Lung (tissue), 16 donors: Measurements from ENCODE around the gene TEAD4. TPM values are rescaled to one million over a fixed set of nuclear protein-coding genes. Genes with fewer than 3 reads are reported as not detected.

Experiments
- ATAC-seq: fragments of 200-7000 bp; cut with Tn5 transposase; one replicate; pipeline ENCODE4 v1.9.1; 2020; ENCODE audit warnings: moderate number of reproducible peaks; ENCODE audit not compliant: insufficient read depth, low FRiP score
- DNase-seq, 3 donors: peaks; one replicate each; pipeline ENCODE4 v3.0.0-alpha.2; 2013 to 2017
- H3K27ac ChIP-seq, 2 donors: one replicate each; pipeline ENCODE4 v1.5.1; 2013; ENCODE audit warnings: mild to moderate bottlenecking in 2 of 2, moderate library complexity in 2 of 2, control low read depth in 1 of 2, inconsistent platforms in 1 of 2, low read depth in 1 of 2, low read length in 1 of 2
- H3K27me3 ChIP-seq, 3 donors: one replicate each; pipeline ENCODE4 v1.5.1; 2013; ENCODE audit warnings: low read length in 2 of 3; ENCODE audit not compliant: control insufficient read depth in 3 of 3, insufficient read depth in 3 of 3
- H3K36me3 ChIP-seq, 4 donors: one replicate each; pipeline ENCODE4 v1.5.1; 2013; ENCODE audit warnings: low read length in 4 of 4, mild to moderate bottlenecking in 1 of 4, moderate library complexity in 1 of 4; ENCODE audit not compliant: control insufficient read depth in 4 of 4, insufficient read depth in 4 of 4
- H3K4me1 ChIP-seq, 5 donors: one replicate each; pipeline ENCODE4 v1.5.1; 2013; ENCODE audit warnings: low read length in 5 of 5, mild to moderate bottlenecking in 2 of 5, moderate library complexity in 1 of 5; ENCODE audit not compliant: control insufficient read depth in 5 of 5, insufficient read depth in 5 of 5
- H3K4me3 ChIP-seq: one replicate; pipeline ENCODE4 v1.5.1; 2013; ENCODE audit warnings: mild to moderate bottlenecking, control low read depth, moderate library complexity
- H3K9ac ChIP-seq, 2 donors: one replicate each; pipeline ENCODE4 v1.5.1; 2013; ENCODE audit warnings: low read length in 2 of 2, control low read depth in 1 of 2; ENCODE audit not compliant: insufficient read depth in 1 of 2
- H3K9me3 ChIP-seq, 4 donors: one replicate each; pipeline ENCODE4 v1.5.1; 2013; ENCODE audit warnings: low read length in 3 of 4, mild to moderate bottlenecking in 1 of 4, moderate library complexity in 1 of 4; ENCODE audit not compliant: control insufficient read depth in 4 of 4, insufficient read depth in 3 of 4
- WGBS, 2 donors: extraction: QIAGEN DNeasy Blood & Tissue Kit; methylation state at CpG; one replicate each; pipeline ENCODE4 v1.1.7; 2013; 5-methylcytosine and 5-hydroxymethylcytosine counted together
- long read RNA-seq, 5 donors: transcript quantifications; one replicate each; lab custom pipeline, GENCODE V29; 2026
- polyA plus RNA-seq, 2 donors: library from polyadenylated mRNA; stranded (reverse); fragments of 200-250 nt; gene quantifications; one replicate each; pipeline ENCODE4 v1.2.1, GENCODE V29; 2013
- total RNA-seq, 2 donors: library from RNA; depleted of rRNA in 1 of 2; stranded (reverse); fragments of >200 nt in 1 of 2; gene quantifications; one replicate each; pipeline ENCODE4 v1.2.1, GENCODE V29; 2014 to 2021
- TF ChIP-seq, protein P1 (sequence below): IDR thresholded peaks from 2 replicates; pipeline ENCODE4 v1.5.1; 2012; ENCODE audit warnings: mild to moderate bottlenecking; ENCODE audit errors: control extremely low read depth, extremely low read depth
- donor health status: control.
- donor health status: control.
- donor health status: Bipolar disorder and iron deficiency.
- donor health status: healthy.
- donor health status: DM: yes; HTN: yes; CAD: no.

TEAD4 gene
- 10 to 100 TPM in 1 of 2 donors, 1 to 10 TPM in 1; 7.1 to 36.3 TPM for total RNA-seq
- 10 to 100 TPM; 24.0 to 33.7 TPM for polyA plus RNA-seq
- long read RNA-seq, donor 1, partial matches to known transcripts: 0 of 2 reads
- long read RNA-seq, donor 1, other reads (novel, unspliced or antisense): 0 of 2 reads
- long read RNA-seq, donor 2, partial matches to known transcripts: 0 of 1 reads
- long read RNA-seq, donor 2, other reads (novel, unspliced or antisense): 0 of 1 reads
- long read RNA-seq, donor 3: 0 reads
- long read RNA-seq, donor 4, partial matches to known transcripts: 0 of 2 reads
- long read RNA-seq, donor 4, other reads (novel, unspliced or antisense): 0 of 2 reads
- long read RNA-seq, donor 5, transcript TEAD4-202 (13 exons, 1,690 nt): major isoform, 5 of 5 reads
- long read RNA-seq, donor 5, partial matches to known transcripts: 0 of 5 reads
- long read RNA-seq, donor 5, other reads (novel, unspliced or antisense): 0 of 5 reads

GRCh38 chr12:2959192-2959504 lies at the start of gene TEAD4:
Gene TEAD4, plus strand, starts transcription at chr12:2959397.
- Histone ChIP-seq H3K9ac (peak within 1 kb of the TSS; percentile 11 to 34), H3K27ac (peak within 1 kb of the TSS; percentile 93 to 97), H3K4me1 (peaks cover 0 to 18% (median 11%) of the 10 kb centered on the region in 5 donors), H3K4me3 (peak within 1 kb of the TSS; percentile 72), H3K36me3 (no peaks in the 10 kb centered on the region), H3K27me3 (peaks cover 0 to 25% (median 0%) of the 10 kb centered on the region in 3 donors), H3K9me3 (no peaks in the 10 kb centered on the region)
- TF ChIP-seq, protein P1, sequence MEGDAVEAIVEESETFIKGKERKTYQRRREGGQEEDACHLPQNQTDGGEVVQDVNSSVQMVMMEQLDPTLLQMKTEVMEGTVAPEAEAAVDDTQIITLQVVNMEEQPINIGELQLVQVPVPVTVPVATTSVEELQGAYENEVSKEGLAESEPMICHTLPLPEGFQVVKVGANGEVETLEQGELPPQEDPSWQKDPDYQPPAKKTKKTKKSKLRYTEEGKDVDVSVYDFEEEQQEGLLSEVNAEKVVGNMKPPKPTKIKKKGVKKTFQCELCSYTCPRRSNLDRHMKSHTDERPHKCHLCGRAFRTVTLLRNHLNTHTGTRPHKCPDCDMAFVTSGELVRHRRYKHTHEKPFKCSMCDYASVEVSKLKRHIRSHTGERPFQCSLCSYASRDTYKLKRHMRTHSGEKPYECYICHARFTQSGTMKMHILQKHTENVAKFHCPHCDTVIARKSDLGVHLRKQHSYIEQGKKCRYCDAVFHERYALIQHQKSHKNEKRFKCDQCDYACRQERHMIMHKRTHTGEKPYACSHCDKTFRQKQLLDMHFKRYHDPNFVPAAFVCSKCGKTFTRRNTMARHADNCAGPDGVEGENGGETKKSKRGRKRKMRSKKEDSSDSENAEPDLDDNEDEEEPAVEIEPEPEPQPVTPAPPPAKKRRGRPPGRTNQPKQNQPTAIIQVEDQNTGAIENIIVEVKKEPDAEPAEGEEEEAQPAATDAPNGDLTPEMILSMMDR: no peak
- ATAC-seq (peak; percentile 61), DNase-seq (peak; percentile 75 to 84 (median 81))
- 2% methylated on average over 13 to 49 of the region's 50 CpGs for WGBS, 2 donors

- no peak for ATAC-seq
- WGBS, 2 donors: 98% methylated on average over 3 of the region's 3 CpGs
- no peaks in the 10 kb centered on the region for H3K27me3 ChIP-seq
- H3K9ac ChIP-seq: no peak overlapping the region
- no peak for DNase-seq
- no peaks in the 10 kb centered on the region for H3K9me3 ChIP-seq
- peaks cover 0 to 3% (median 0%) of the 10 kb centered on the region in 5 donors for H3K4me1 ChIP-seq
- no peak overlapping the region for H3K27ac ChIP-seq
- TF ChIP-seq, protein P1: no peak
- peaks cover 2 to 30% (median 6%) of the 10 kb centered on the region in 4 donors for H3K36me3 ChIP-seq
- no peak overlapping the region for H3K4me3 ChIP-seq
Measured at GRCh38 chr12:2912216-2912575, 47.0 kb upstream of the TEAD4 start.

DNA sequence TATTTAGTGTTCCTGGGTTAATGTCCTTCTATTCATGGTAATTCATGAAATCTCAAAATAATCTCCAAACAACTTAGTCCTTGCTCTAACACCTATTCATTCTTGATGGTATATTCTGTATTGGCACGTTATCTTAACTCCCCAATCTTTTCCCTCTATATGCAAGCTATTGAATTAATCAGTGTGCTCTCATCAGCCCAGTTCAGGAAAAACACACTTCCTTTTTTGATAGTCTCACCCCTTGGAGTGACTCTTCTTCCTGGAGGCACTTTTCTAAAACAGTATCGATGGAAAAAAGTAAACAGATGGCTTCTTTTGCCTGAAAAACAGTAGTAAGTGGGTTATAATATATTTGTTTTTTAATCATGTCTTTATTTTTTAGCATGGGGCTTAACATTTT lies 39.9 kb upstream of the TEAD4 start:
- no peaks in the 10 kb centered on the region for H3K4me1 ChIP-seq
- ATAC-seq (no peak), DNase-seq (no peak)
- TF ChIP-seq, protein P1: no peak
- H3K27ac ChIP-seq: no peak overlapping the region
- WGBS, 2 donors: 61 to 68% methylated on average over 2 of the region's 2 CpGs
- H3K9ac ChIP-seq: no peak overlapping the region
- H3K36me3 ChIP-seq: peaks cover 11 to 48% (median 20%) of the 10 kb centered on the region in 4 donors
- H3K4me3 ChIP-seq: no peak overlapping the region
- H3K9me3 ChIP-seq: no peaks in the 10 kb centered on the region
- no peaks in the 10 kb centered on the region for H3K27me3 ChIP-seq
